NCI-H2171 treated with DMSO at 0.1 percent for 48 hours (cell line): ENCODE measurements around the gene KIFC3.
"Not testable (repeated sequence)": the region's sequence is repeated elsewhere in the genome, so short reads cannot be mapped to it uniquely, and the experiment has no call there.

Source experiments
- DNase-seq: peaks from one replicate; lab custom pipeline; 2025; lab: John Stamatoyannopoulos, UW

The KIFC3 gene

GRCh38 chr16:57802341-57803133 lies at the start of gene KIFC3:
Gene KIFC3 (minus strand): TSS chr16:57802491. CDS start chr16:57798243, 4,248 bp downstream.
- peak; percentile 45 for DNase-seq

- no peak for DNase-seq
Observed at GRCh38 chr16:57848181-57848580, 45.9 kb upstream of the KIFC3 start.

GRCh38 chr16:57846931-57847330 lies 44.6 kb upstream of the KIFC3 start:
- DNase-seq, result peak; percentile 35

- peak; percentile 88 for DNase-seq
Observed at GRCh38 chr16:57846078-57846697, 43.9 kb upstream of the KIFC3 start.

- DNase-seq, result no peak
Observed at GRCh38 chr16:57845115-57845514, 42.8 kb upstream of the KIFC3 start.

GRCh38 chr16:57844416-57845030 lies 42.2 kb upstream of the KIFC3 start:
- no peak for DNase-seq

GRCh38 chr16:57843400-57843799 lies 41.1 kb upstream of the KIFC3 start:
- no peak for DNase-seq

GRCh38 chr16:57842601-57843000 lies 40.3 kb upstream of the KIFC3 start:
- no peak for DNase-seq

- no peak for DNase-seq
Observed at GRCh38 chr16:57840833-57841232, 38.5 kb upstream of the KIFC3 start.

GRCh38 chr16:57838161-57838560 lies 35.9 kb upstream of the KIFC3 start:
- no peak for DNase-seq

GRCh38 chr16:57837305-57838125 lies 35.2 kb upstream of the KIFC3 start:
- DNase-seq, result peak; percentile 4

- DNase-seq, result not testable (repeated sequence)
Observed at GRCh38 chr16:57835439-57835838, 33.1 kb upstream of the KIFC3 start.

- no peak for DNase-seq
Observed at GRCh38 chr16:57834936-57835335, 32.6 kb upstream of the KIFC3 start.

- no peak for DNase-seq
Observed at GRCh38 chr16:57830890-57831484, 28.7 kb upstream of the KIFC3 start.

GRCh38 chr16:57829969-57830360 lies 27.7 kb upstream of the KIFC3 start:
- DNase-seq, result no peak

- DNase-seq, result no peak
Observed at GRCh38 chr16:57828272-57829161, 26.2 kb upstream of the KIFC3 start.

- peak; percentile 48 for DNase-seq
Observed at GRCh38 chr16:57826706-57827625, 24.7 kb upstream of the KIFC3 start.

GRCh38 chr16:57826052-57826451 lies 23.8 kb upstream of the KIFC3 start:
- no peak for DNase-seq

GRCh38 chr16:57825298-57826044 lies 23.2 kb upstream of the KIFC3 start:
- DNase-seq, result no peak
